ENCODE measurements around the gene TRIM3.

The TRIM3 gene

GRCh38 chr11:6402561-6402981 lies 71.2 kb downstream of the TRIM3 start:
- Mint-ChIP-seq H3K4me1 (peaks cover 76% of the 10 kb centered on the region), H3K27ac (ENCODE audit: low read depth) (peak overlapping the region; percentile 88), H3K9me3 (no peaks in the 10 kb centered on the region), H3K36me3 (ENCODE audit: insufficient read depth) (peaks cover 10% of the 10 kb centered on the region), H3K4me3 (peak overlapping the region; percentile 77), H3K27me3 (no peaks in the 10 kb centered on the region)
- peak in 1 of 2 donors; percentile 71 for DNase-seq (ENCODE audit: low spot score in 2 of 2)
- peak; percentile 93 for ATAC-seq (replicated peaks; ENCODE audit: extremely low read depth, poor library complexity, severe bottlenecking)

- Mint-ChIP-seq H3K4me3 (peak overlapping the region; percentile 77), H3K27ac (ENCODE audit: low read depth) (peak overlapping the region; percentile 88), H3K4me1 (peaks cover 73% of the 10 kb centered on the region), H3K9me3 (no peaks in the 10 kb centered on the region), H3K36me3 (ENCODE audit: insufficient read depth) (peaks cover 12% of the 10 kb centered on the region), H3K27me3 (no peaks in the 10 kb centered on the region)
- DNase-seq (ENCODE audit: low spot score in 2 of 2) (no peak), ATAC-seq (replicated peaks; ENCODE audit: extremely low read depth, poor library complexity, severe bottlenecking) (peak; percentile 31)
These were observed 71.7 kb downstream of the TRIM3 start for GRCh38 chr11:6402061-6402470.

GRCh38 chr11:6401464-6401863 lies 72.3 kb downstream of the TRIM3 start:
- Mint-ChIP-seq H3K36me3 (ENCODE audit: insufficient read depth) (peaks cover 12% of the 10 kb centered on the region), H3K27me3 (no peaks in the 10 kb centered on the region), H3K27ac (ENCODE audit: low read depth) (no peak overlapping the region), H3K4me3 (peak overlapping the region; percentile 45), H3K4me1 (peaks cover 73% of the 10 kb centered on the region), H3K9me3 (no peaks in the 10 kb centered on the region)
- ATAC-seq (replicated peaks; ENCODE audit: extremely low read depth, poor library complexity, severe bottlenecking) (no peak), DNase-seq (ENCODE audit: low spot score in 2 of 2) (no peak)

GRCh38 chr11:6400431-6401345 lies 73.1 kb downstream of the TRIM3 start:
- H3K4me1 Mint-ChIP-seq = peaks cover 72% of the 10 kb centered on the region

More at GRCh38 chr11:6400431-6401345, 73.1 kb downstream of the TRIM3 start:
- DNase-seq (ENCODE audit: low spot score in 2 of 2) = no peak
- H3K4me3 Mint-ChIP-seq = peak overlapping the region; percentile 45
- H3K27me3 Mint-ChIP-seq = no peaks in the 10 kb centered on the region
- no peak overlapping the region for H3K27ac Mint-ChIP-seq (ENCODE audit: low read depth)
- peaks cover 12% of the 10 kb centered on the region for H3K36me3 Mint-ChIP-seq (ENCODE audit: insufficient read depth)
- no peaks in the 10 kb centered on the region for H3K9me3 Mint-ChIP-seq
- no peak for ATAC-seq (replicated peaks; ENCODE audit: extremely low read depth, poor library complexity, severe bottlenecking)
